DMS 273 (cell line): ENCODE data around the gene EEF1AKMT1.
"Not testable (repeated sequence)": the region's sequence is repeated elsewhere in the genome, so short reads cannot be mapped to it uniquely, and the experiment has no call there.

Source experiments
- DNase-seq: peaks from one replicate; lab custom pipeline; 2025; ENCODE audit not compliant: unreplicated experiment; lab: John Stamatoyannopoulos, UW

EEF1AKMT1 gene

GRCh38 chr13:20778311-20778710, 4.5 kb upstream of the EEF1AKMT1 start:
- no peak for DNase-seq

GRCh38 chr13:20776751-20777150, 3.0 kb upstream of the EEF1AKMT1 start:
- DNase-seq: peak; percentile 1

- no peak for DNase-seq
Observed at GRCh38 chr13:20775961-20776360, 2.2 kb upstream of the EEF1AKMT1 start.

GRCh38 chr13:20774746-20775145, 985 bp upstream of the EEF1AKMT1 start:
- no peak for DNase-seq

GRCh38 chr13:20772401-20773131, 1.2 kb downstream of the EEF1AKMT1 start:
- DNase-seq: no peak

- no peak for DNase-seq
Observed at GRCh38 chr13:20769834-20770233, 3.9 kb downstream of the EEF1AKMT1 start.

- DNase-seq: no peak
Observed at GRCh38 chr13:20769091-20769490, 4.7 kb downstream of the EEF1AKMT1 start.

GRCh38 chr13:20767309-20767943, 6.3 kb downstream of the EEF1AKMT1 start:
- no peak for DNase-seq

- no peak for DNase-seq
Observed at GRCh38 chr13:20760872-20761271, 12.9 kb downstream of the EEF1AKMT1 start.

- no peak for DNase-seq
Observed at GRCh38 chr13:20754009-20754408, 19.8 kb downstream of the EEF1AKMT1 start.

GRCh38 chr13:20749377-20749776, 24.4 kb downstream of the EEF1AKMT1 start:
- no peak for DNase-seq

- not testable (repeated sequence) for DNase-seq
Observed at GRCh38 chr13:20743830-20744404, 29.8 kb downstream of the EEF1AKMT1 start.

- no peak for DNase-seq
Observed at GRCh38 chr13:20740021-20740420, 33.7 kb downstream of the EEF1AKMT1 start.

- no peak for DNase-seq
Observed at GRCh38 chr13:20738616-20739015, 35.1 kb downstream of the EEF1AKMT1 start.

GRCh38 chr13:20729633-20730585, 43.9 kb downstream of the EEF1AKMT1 start:
- no peak for DNase-seq

- DNase-seq: no peak
Observed at GRCh38 chr13:20728579-20729311, 45.0 kb downstream of the EEF1AKMT1 start.

GRCh38 chr13:20727856-20728255, 45.9 kb downstream of the EEF1AKMT1 start:
- no peak for DNase-seq

GRCh38 chr13:20721454-20722357, 52.1 kb downstream of the EEF1AKMT1 start:
- peak; percentile 64 for DNase-seq

GRCh38 chr13:20721058-20721453, 52.7 kb downstream of the EEF1AKMT1 start:
- DNase-seq: no peak
